Body of pancreas (tissue), 4 donors: Measurements from ENCODE around the gene ADD1. TPM values are rescaled to one million over a fixed set of nuclear protein-coding genes. Genes with fewer than 3 reads are reported as not detected.

ENCODE experiments used
- ATAC-seq: fragments of 150-250 bp; one replicate; pipeline ENCODE4 v1.9.1; 2016
- DNase-seq, 4 donors: peaks; one replicate each; pipeline ENCODE4 v3.0.0-alpha.2; 2019
- H3K27ac ChIP-seq, 4 donors: fragments of 200-600 bp; sonication (generic); 1 replicate in 3 of 4; 2 replicates in 1 of 4; pipeline versions ENCODE4 v1.5.1 to v1.6.1; 2016 to 2019; ENCODE audit warnings: mild to moderate bottlenecking in 1 of 4, mixed read lengths in 1 of 4, moderate library complexity in 1 of 4
- H3K27me3 ChIP-seq, 2 donors: fragments of 200-600 bp; sonication (generic); one replicate each; pipeline ENCODE4 v1.6.0; 2016; ENCODE audit warnings: mild to moderate bottlenecking in 1 of 2
- H3K36me3 ChIP-seq, 2 donors: fragments of 200-600 bp; sonication (generic); replicated peaks in 1 of 2; 2 replicates each; pipeline ENCODE4 v1.5.1; 2016; ENCODE audit warnings: low read depth in 2 of 2; ENCODE audit not compliant: insufficient read depth in 1 of 2
- H3K4me1 ChIP-seq: fragments of 200-600 bp; sonication (generic); one replicate; pipeline ENCODE4 v1.6.0; 2016
- H3K4me3 ChIP-seq, 2 donors: fragments of 200-600 bp; sonication (generic); 1 replicate in 1 of 2; 2 replicates in 1 of 2; pipeline ENCODE4 v1.5.1; 2016 to 2019
- H3K9me3 ChIP-seq, 3 donors: fragments of 200-600 bp; sonication (generic); 1 replicate in 2 of 3; 2 replicates in 1 of 3; pipeline ENCODE4 v1.5.1; 2016
- CTCF ChIP-seq, 7 experiments: fragments of 450-650 bp in 4 of 7; fragments of 200-600 bp in 3 of 7; sonication (generic) in 3 of 7; IDR thresholded peaks; one replicate each; pipeline ENCODE4 v1.5.1; 2016 to 2019; ENCODE audit warnings: antibody characterized with exemption in 7 of 7
- POLR2A ChIP-seq, 3 donors: fragments of 450-650 bp; IDR thresholded peaks; one replicate each; pipeline ENCODE4 v1.6.1; 2016; ENCODE audit warnings: antibody characterized with exemption in 3 of 3, mild to moderate bottlenecking in 2 of 3
- WGBS, 2 donors: methylation state at CpG; one replicate each; pipeline ENCODE4 v1.1.5; 2017; 5-methylcytosine and 5-hydroxymethylcytosine counted together
- intact Hi-C: fragments of 100-400 bp; cut with DNase I; formaldehyde crosslinking; loops from one replicate; pipeline ENCODE4 v1.15.1; 2023
- total RNA-seq, 2 donors: library from RNA; depleted of rRNA; stranded (reverse); fragments of >200 nt; gene quantifications; one replicate each; pipeline ENCODE4 v1.1.0, GENCODE V29; 2016

ADD1 gene
- total RNA-seq, 2 donors from 2014 or later = 84.1 to 266 TPM

- Histone ChIP-seq H3K27me3 (no peaks in the 10 kb centered on the region), H3K4me3 (no peak overlapping the region), H3K27ac (no peak overlapping the region), H3K36me3 (no peaks in the 10 kb centered on the region), H3K4me1 (peaks cover 22% of the 10 kb centered on the region), H3K9me3 (no peaks in the 10 kb centered on the region)
- no peak for DNase-seq
- intact Hi-C loops = no loop called here
- ATAC-seq = no peak
- TF ChIP-seq CTCF (IDR thresholded peaks at IDR 0.05) = no peak
- TF ChIP-seq POLR2A (IDR thresholded peaks at IDR 0.05) = no peak
- WGBS, 2 donors = 88 to 92% methylated on average over 5 to 7 of the region's 7 CpGs
Measured at GRCh38 chr4:2874861-2875260, 31.2 kb downstream of the ADD1 start.

- TF ChIP-seq CTCF (IDR thresholded peaks at IDR 0.05) (no peak), POLR2A (IDR thresholded peaks at IDR 0.05) (no peak)
- no peak overlapping the region for H3K4me3 ChIP-seq
- WGBS, 2 donors = 80 to 87% methylated on average over 3 of the region's 3 CpGs
- intact Hi-C loops = no loop called here
- H3K4me1 ChIP-seq = peaks cover 15% of the 10 kb centered on the region
- no peak for ATAC-seq
- no peak for DNase-seq
- H3K36me3 ChIP-seq = no peaks in the 10 kb centered on the region
- no peaks in the 10 kb centered on the region for H3K27me3 ChIP-seq
- H3K27ac ChIP-seq = no peak overlapping the region
- H3K9me3 ChIP-seq = no peaks in the 10 kb centered on the region
Measured at GRCh38 chr4:2875556-2875955, 31.9 kb downstream of the ADD1 start.

GRCh38 chr4:2878346-2878745 is 34.7 kb downstream of the ADD1 start:
- H3K36me3 ChIP-seq = peaks cover 3% of the 10 kb centered on the region in 2 donors
- ATAC-seq (no peak), DNase-seq (no peak)
- intact Hi-C loops = no loop called here
- H3K27ac ChIP-seq = no peak overlapping the region
- no peaks in the 10 kb centered on the region for H3K9me3 ChIP-seq
- 84 to 86% methylated on average over 5 of the region's 5 CpGs for WGBS, 2 donors
- H3K4me1 ChIP-seq = peaks cover 10% of the 10 kb centered on the region
- H3K27me3 ChIP-seq = no peaks in the 10 kb centered on the region
- no peak for TF ChIP-seq POLR2A (IDR thresholded peaks at IDR 0.05)
- TF ChIP-seq CTCF (IDR thresholded peaks at IDR 0.05) = no peak
- H3K4me3 ChIP-seq = no peak overlapping the region

GRCh38 chr4:2879026-2879425 is 35.4 kb downstream of the ADD1 start:
- DNase-seq = no peak
- ATAC-seq = no peak
- intact Hi-C loops = no loop called here
- H3K27me3 ChIP-seq = no peaks in the 10 kb centered on the region
- H3K27ac ChIP-seq = no peak overlapping the region
- no peaks in the 10 kb centered on the region for H3K9me3 ChIP-seq
- TF ChIP-seq CTCF (IDR thresholded peaks at IDR 0.05) (no peak), POLR2A (IDR thresholded peaks at IDR 0.05) (no peak)
- H3K4me3 ChIP-seq = no peak overlapping the region
- H3K4me1 ChIP-seq = peaks cover 3% of the 10 kb centered on the region
- 82 to 83% methylated on average over 5 of the region's 5 CpGs for WGBS, 2 donors
- H3K36me3 ChIP-seq = peaks cover 3 to 4% of the 10 kb centered on the region in 2 donors

GRCh38 chr4:2881431-2881830 is 37.8 kb downstream of the ADD1 start:
- WGBS, 2 donors = 73 to 79% methylated on average over 3 of the region's 3 CpGs
- no peak for DNase-seq
- no peak for TF ChIP-seq POLR2A (IDR thresholded peaks at IDR 0.05)
- TF ChIP-seq CTCF (IDR thresholded peaks at IDR 0.05) = no peak
- Histone ChIP-seq H3K27ac (no peak overlapping the region), H3K27me3 (no peaks in the 10 kb centered on the region), H3K4me1 (no peaks in the 10 kb centered on the region), H3K36me3 (peaks cover 3 to 18% of the 10 kb centered on the region in 2 donors), H3K9me3 (no peaks in the 10 kb centered on the region), H3K4me3 (no peak overlapping the region)
- intact Hi-C loops = no loop called here
- ATAC-seq = no peak
